ENCODE measurements around the gene MTMR11.

The MTMR11 gene

GRCh38 chr1:149934356-149934755, 2.3 kb downstream of the MTMR11 start:
- DNase-seq (ENCODE audit: low spot score), result no peak

- DNase-seq (ENCODE audit: low spot score), result no peak
Observed at GRCh38 chr1:149933208-149933607, 3.5 kb downstream of the MTMR11 start.

- DNase-seq (ENCODE audit: low spot score), result no peak
Observed at GRCh38 chr1:149932474-149932873, 4.2 kb downstream of the MTMR11 start.

GRCh38 chr1:149931212-149931790, 5.4 kb downstream of the MTMR11 start:
- DNase-seq (ENCODE audit: low spot score), result no peak

- no peak for DNase-seq (ENCODE audit: low spot score)
Observed at GRCh38 chr1:149929856-149930255, 6.8 kb downstream of the MTMR11 start.

GRCh38 chr1:149928401-149928724, 8.3 kb downstream of the MTMR11 start:
- DNase-seq (ENCODE audit: low spot score), result no peak

- peak; percentile 94 for DNase-seq (ENCODE audit: low spot score)
Observed at GRCh38 chr1:149927563-149928400, 8.9 kb downstream of the MTMR11 start, which contains the start of gene SF3B4. TSS of gene SF3B4 (minus strand) at chr1:149927803. CDS start at chr1:149927759, 44 bp downstream.

GRCh38 chr1:149927056-149927562, 9.6 kb downstream of the MTMR11 start:
- no peak for DNase-seq (ENCODE audit: low spot score)

GRCh38 chr1:149926296-149926695, 10.4 kb downstream of the MTMR11 start:
- DNase-seq (ENCODE audit: low spot score), result no peak

GRCh38 chr1:149925751-149926150, 10.9 kb downstream of the MTMR11 start:
- DNase-seq (ENCODE audit: low spot score), result no peak

GRCh38 chr1:149925345-149925744, 11.3 kb downstream of the MTMR11 start:
- DNase-seq (ENCODE audit: low spot score), result no peak

GRCh38 chr1:149923626-149924025, 13.1 kb downstream of the MTMR11 start:
- DNase-seq (ENCODE audit: low spot score), result no peak

- DNase-seq (ENCODE audit: low spot score), result peak; percentile 73
Observed at GRCh38 chr1:149917571-149918144, 19.0 kb downstream of the MTMR11 start, which contains the start of gene SV2A. TSS of gene SV2A (minus strand) at chr1:149917844. CDS start at chr1:149913840, 4,004 bp downstream.

GRCh38 chr1:149916898-149917252, 19.8 kb downstream of the MTMR11 start:
- DNase-seq (ENCODE audit: low spot score), result no peak

- no peak for DNase-seq (ENCODE audit: low spot score)
Observed at GRCh38 chr1:149916193-149916897, 20.3 kb downstream of the MTMR11 start.

- DNase-seq (ENCODE audit: low spot score), result no peak
Observed at GRCh38 chr1:149915429-149916192, 21.1 kb downstream of the MTMR11 start.

- DNase-seq (ENCODE audit: low spot score), result no peak
Observed at GRCh38 chr1:149914545-149914944, 22.1 kb downstream of the MTMR11 start.

- no peak for DNase-seq (ENCODE audit: low spot score)
Observed at GRCh38 chr1:149906570-149907075, 30.1 kb downstream of the MTMR11 start.

GRCh38 chr1:149903836-149904491, 32.7 kb downstream of the MTMR11 start:
- no peak for DNase-seq (ENCODE audit: low spot score)

- DNase-seq (ENCODE audit: low spot score), result peak; percentile 93
Observed at GRCh38 chr1:149899460-149900284, 37.0 kb downstream of the MTMR11 start, which contains the start of gene BOLA1. TSS of gene BOLA1 (plus strand) at chr1:149899568. CDS start at chr1:149900060, 492 bp downstream.
